OCI-LY7 (cell line): ENCODE data around the gene CPS1. TPM values are rescaled to one million over a fixed set of nuclear protein-coding genes. Genes with fewer than 3 reads are reported as not detected.

Experiments used
- BruUV-seq: library from RNA; stranded (reverse); fragments of 400-500 nt; replicated peaks from 2 replicates; lab custom pipeline; 2021; lab: Mats Ljungman, UMichigan
- CTCF ChIA-PET: fragments of 300-600 bp; sonication (Branson Sonifier 250); formaldehyde crosslinking; loops from one replicate; lab custom pipeline; 2022; ENCODE audit warnings: antibody characterized with exemption; ENCODE audit not compliant: unreplicated experiment; lab: Charles Lee
- POLR2A ChIA-PET: fragments of 300-600 bp; sonication (Branson Sonifier 250); formaldehyde crosslinking; loops from one replicate; lab custom pipeline; 2022; ENCODE audit warnings: antibody characterized with exemption; lab: Charles Lee
- DNase-seq: peaks from one replicate; pipeline ENCODE4 v3.0.0-alpha.2; 2015; ENCODE audit warnings: low spot score
- H2AFZ ChIP-seq: fragments of 200-600 bp; sonication (generic), shearing (Covaris generic); 2 replicates; pipeline ENCODE4 v1.6.1; 2014; ENCODE audit warnings: mild to moderate bottlenecking, antibody characterized with exemption, low read length, moderate library complexity
- H3K27ac ChIP-seq: fragments of 200-600 bp; sonication (generic); 2 replicates; pipeline ENCODE4 v1.5.1; 2014; ENCODE audit warnings: mixed run types, low read depth, mild to moderate bottlenecking, moderate library complexity, low read length, inconsistent platforms; ENCODE audit not compliant: poor library complexity, severe bottlenecking
- H3K36me3 ChIP-seq: fragments of 200-600 bp; sonication (generic); 2 replicates; pipeline ENCODE4 v1.6.1; 2014; ENCODE audit warnings: mild to moderate bottlenecking, antibody characterized with exemption, low read length, moderate library complexity, mixed read lengths; ENCODE audit not compliant: insufficient read depth
- H3K4me1 ChIP-seq: fragments of 200-600 bp; sonication (generic); 2 replicates; pipeline ENCODE4 v1.5.1; 2014; ENCODE audit warnings: mild to moderate bottlenecking, low read length; ENCODE audit not compliant: insufficient read depth, poor library complexity, severe bottlenecking
- H3K4me2 ChIP-seq: fragments of 200-600 bp; sonication (generic); 2 replicates; pipeline ENCODE4 v1.6.1; 2014; ENCODE audit warnings: mild to moderate bottlenecking, low read length
- H3K4me3 ChIP-seq: fragments of 200-600 bp; sonication (generic); 2 replicates; pipeline ENCODE4 v1.5.1; 2014; ENCODE audit warnings: mild to moderate bottlenecking, low read depth, low read length; ENCODE audit not compliant: poor library complexity, severe bottlenecking
- H3K79me2 ChIP-seq: fragments of 200-600 bp; sonication (generic); 2 replicates; pipeline ENCODE4 v1.6.1; 2016; ENCODE audit warnings: low read depth, mild to moderate bottlenecking, low read length, moderate library complexity, mixed read lengths; ENCODE audit not compliant: insufficient read depth
- H3K9me2 ChIP-seq: fragments of 200-600 bp; sonication (generic); 2 replicates; pipeline ENCODE4 v1.6.1; 2016; ENCODE audit warnings: mild to moderate bottlenecking, low read length, mixed read lengths; ENCODE audit not compliant: insufficient read depth
- H3K9me3 ChIP-seq: fragments of 200-600 bp; sonication (generic); 2 replicates; pipeline ENCODE4 v1.6.1; 2014; ENCODE audit warnings: mild to moderate bottlenecking, mixed run types, low read length, mixed read lengths
- H4K20me1 ChIP-seq: fragments of 200-600 bp; sonication (generic); 2 replicates; pipeline ENCODE4 v1.6.1; 2014; ENCODE audit warnings: mild to moderate bottlenecking, antibody characterized with exemption, low read length, moderate library complexity, mixed read lengths; ENCODE audit not compliant: insufficient read depth
- EZH2phosphoT487 ChIP-seq: fragments of 200-600 bp; sonication (generic); IDR thresholded peaks from 2 replicates; pipeline ENCODE4 v1.6.1; 2018; ENCODE audit warnings: low read depth, borderline replicate concordance, mild to moderate bottlenecking, mixed run types, antibody characterized with exemption, low read length, moderate library complexity, mixed read lengths
- intact Hi-C: fragments of 100-400 bp; cut with micrococcal nuclease; formaldehyde crosslinking; loops from one replicate; pipeline ENCODE4 v1.10.0; 2022; ENCODE audit not compliant: unreplicated experiment
- total RNA-seq, 2 experiments: library from RNA; depleted of rRNA in 1 of 2; stranded (reverse); fragments of >200 nt in 1 of 2; shearing (Covaris generic) in 1 of 2; gene quantifications; 2 replicates each; pipeline ENCODE4 v1.2.3, GENCODE V29; 2014 to 2022
- TF ChIP-seq, protein P1 (sequence below): fragments of 200-600 bp; sonication (generic); conservative IDR thresholded peaks from 2 replicates; pipeline ENCODE4 v1.5.1; 2014; ENCODE audit warnings: mild to moderate bottlenecking, antibody characterized with exemption, low read length, moderate library complexity, mixed read lengths

The CPS1 gene
- total RNA-seq, 2 experiments from 2014 or later, result 0.06 to 0.27 TPM

DNA sequence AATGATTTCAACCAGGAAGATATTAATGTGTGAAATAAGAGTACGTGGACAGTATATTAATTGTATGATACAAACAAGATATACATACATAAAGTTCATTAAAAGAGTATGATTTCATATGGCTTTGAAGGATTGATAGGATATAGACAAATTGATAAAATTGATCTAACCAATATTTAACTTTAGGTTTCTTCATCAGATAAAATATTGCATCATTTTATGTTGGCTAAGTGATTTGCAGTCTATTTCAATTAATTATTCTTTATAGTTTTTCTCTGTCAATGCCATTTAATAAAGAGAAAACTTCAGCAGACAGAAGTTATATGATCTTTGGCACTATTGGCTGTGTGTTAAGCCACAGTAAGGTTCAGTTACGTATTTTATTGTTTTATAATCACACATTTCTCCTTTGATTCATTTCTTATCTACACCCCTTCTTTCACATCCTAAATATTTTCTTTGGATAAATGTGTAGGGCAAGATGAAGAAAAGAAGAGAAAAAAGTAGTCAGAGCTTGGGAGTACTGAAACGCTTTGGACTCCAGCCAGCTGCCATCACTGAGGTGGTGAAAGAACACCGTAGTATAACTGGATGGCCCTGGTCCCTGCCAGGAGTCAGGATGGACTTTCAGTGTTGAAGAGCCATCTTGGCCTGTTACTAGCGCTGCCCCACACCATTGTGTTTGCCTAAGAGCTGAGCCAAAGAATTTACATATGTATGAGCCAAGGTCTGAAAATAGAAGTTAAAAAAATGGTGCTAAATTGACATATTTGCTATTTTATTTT is 9.8 kb upstream of the CPS1 start:
- no peaks in the 10 kb centered on the region for H3K9me2 ChIP-seq
- CTCF ChIA-PET, result no interaction called here
- POLR2A ChIA-PET, result interaction anchor here (0.5 to 0.9 kb wide), 2 partner anchors 60 to 62 kb away, joined by 4 read pairs; no protein-coding TSS in a partner anchor
- H3K27ac ChIP-seq, result no peak overlapping the region
- no TSS peak for BruUV-seq
- H3K36me3 ChIP-seq, result no peaks in the 10 kb centered on the region
- H3K9me3 ChIP-seq, result no peaks in the 10 kb centered on the region
- intact Hi-C loops, result no loop called here
- H3K4me2 ChIP-seq, result no peak overlapping the region
- TF ChIP-seq, protein P1, sequence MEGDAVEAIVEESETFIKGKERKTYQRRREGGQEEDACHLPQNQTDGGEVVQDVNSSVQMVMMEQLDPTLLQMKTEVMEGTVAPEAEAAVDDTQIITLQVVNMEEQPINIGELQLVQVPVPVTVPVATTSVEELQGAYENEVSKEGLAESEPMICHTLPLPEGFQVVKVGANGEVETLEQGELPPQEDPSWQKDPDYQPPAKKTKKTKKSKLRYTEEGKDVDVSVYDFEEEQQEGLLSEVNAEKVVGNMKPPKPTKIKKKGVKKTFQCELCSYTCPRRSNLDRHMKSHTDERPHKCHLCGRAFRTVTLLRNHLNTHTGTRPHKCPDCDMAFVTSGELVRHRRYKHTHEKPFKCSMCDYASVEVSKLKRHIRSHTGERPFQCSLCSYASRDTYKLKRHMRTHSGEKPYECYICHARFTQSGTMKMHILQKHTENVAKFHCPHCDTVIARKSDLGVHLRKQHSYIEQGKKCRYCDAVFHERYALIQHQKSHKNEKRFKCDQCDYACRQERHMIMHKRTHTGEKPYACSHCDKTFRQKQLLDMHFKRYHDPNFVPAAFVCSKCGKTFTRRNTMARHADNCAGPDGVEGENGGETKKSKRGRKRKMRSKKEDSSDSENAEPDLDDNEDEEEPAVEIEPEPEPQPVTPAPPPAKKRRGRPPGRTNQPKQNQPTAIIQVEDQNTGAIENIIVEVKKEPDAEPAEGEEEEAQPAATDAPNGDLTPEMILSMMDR, result no peak
- TF ChIP-seq EZH2phosphoT487, result no peak
- no peaks in the 10 kb centered on the region for H4K20me1 ChIP-seq
- no peaks in the 10 kb centered on the region for H3K79me2 ChIP-seq
- no peak for DNase-seq
- no peaks in the 10 kb centered on the region for H3K4me1 ChIP-seq
- H3K4me3 ChIP-seq, result no peak overlapping the region
- no peak overlapping the region for H2AFZ ChIP-seq

DNA sequence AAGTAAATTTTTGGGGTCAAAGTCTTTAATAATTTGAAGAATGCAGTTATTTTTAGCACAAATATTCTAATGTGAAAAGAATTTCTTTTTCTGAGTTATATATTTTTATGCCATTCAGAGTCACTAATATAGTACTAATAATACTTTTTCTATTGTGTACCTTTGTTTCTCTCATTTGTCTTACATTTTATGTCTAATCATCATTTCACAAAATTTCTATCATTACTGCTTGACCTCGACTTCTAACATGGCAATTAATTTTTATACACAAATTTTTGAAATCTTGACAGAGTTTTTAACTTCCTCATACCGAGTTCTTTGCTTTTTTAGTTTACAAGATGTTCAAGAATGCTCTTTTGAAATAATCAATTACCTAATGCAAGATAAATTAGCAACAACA is 8.4 kb upstream of the CPS1 start:
- CTCF ChIA-PET, result no interaction called here
- Histone ChIP-seq H4K20me1 (no peaks in the 10 kb centered on the region), H3K4me3 (no peak overlapping the region), H3K9me3 (no peaks in the 10 kb centered on the region), H3K4me1 (no peaks in the 10 kb centered on the region), H3K79me2 (no peaks in the 10 kb centered on the region), H2AFZ (no peak overlapping the region), H3K27ac (no peak overlapping the region), H3K9me2 (no peaks in the 10 kb centered on the region), H3K36me3 (no peaks in the 10 kb centered on the region), H3K4me2 (no peak overlapping the region)
- TF ChIP-seq, protein P1, result no peak
- no peak for TF ChIP-seq EZH2phosphoT487
- no peak for DNase-seq
- no TSS peak for BruUV-seq
- intact Hi-C loops, result no loop called here
- POLR2A ChIA-PET, result no interaction called here

DNA sequence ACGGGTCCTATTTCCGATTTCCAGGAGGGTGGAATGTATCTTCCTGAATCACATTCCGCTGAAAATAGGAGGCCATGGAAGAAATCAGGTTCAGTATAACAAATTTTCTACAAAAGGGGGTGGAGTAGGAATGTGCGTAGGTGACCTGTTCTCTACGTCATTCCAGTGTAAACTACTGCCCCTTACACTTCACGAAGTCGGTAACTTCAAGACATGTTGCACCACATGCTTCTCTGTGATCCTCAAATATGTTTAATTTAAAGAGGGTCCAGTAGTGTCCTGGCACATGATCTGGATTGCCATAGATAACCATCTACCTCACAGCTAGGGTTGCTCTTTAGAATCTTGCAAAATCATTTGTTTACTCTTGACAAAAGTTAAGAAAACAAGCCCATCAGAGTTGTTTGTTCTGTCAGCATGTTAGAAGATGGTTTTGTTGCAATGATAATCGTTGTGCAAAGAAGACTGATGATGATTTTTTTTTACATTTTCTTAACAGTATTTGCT is 7.5 kb upstream of the CPS1 start:
- H3K27ac ChIP-seq, result no peak overlapping the region
- H3K4me2 ChIP-seq, result no peak overlapping the region
- H3K9me3 ChIP-seq, result no peaks in the 10 kb centered on the region
- ChIA-PET CTCF (no interaction called here), POLR2A (no interaction called here)
- no peaks in the 10 kb centered on the region for H4K20me1 ChIP-seq
- TF ChIP-seq, protein P1, result no peak
- TF ChIP-seq EZH2phosphoT487, result no peak
- BruUV-seq, result no TSS peak
- no peak overlapping the region for H3K4me3 ChIP-seq
- H3K4me1 ChIP-seq, result no peaks in the 10 kb centered on the region
- no peak overlapping the region for H2AFZ ChIP-seq
- H3K9me2 ChIP-seq, result no peaks in the 10 kb centered on the region
- intact Hi-C loops, result no loop called here
- H3K79me2 ChIP-seq, result no peaks in the 10 kb centered on the region
- DNase-seq, result no peak
- H3K36me3 ChIP-seq, result no peaks in the 10 kb centered on the region
